GM12878 (cell line): Measurements from ENCODE around the gene SRRD. TPM values are rescaled to one million over a fixed set of nuclear protein-coding genes. Genes with fewer than 3 reads are reported as not detected.
A peak's percentile ranks its signal among the peaks of the same experiment; 100 is the strongest.

Source experiments
- ASH2L ChIP-seq: fragments of 300-600, 200-600 bp; sonication (generic); IDR thresholded peaks from 2 replicates; pipeline ENCODE4 v1.6.1; 2017; ENCODE audit warnings: low read depth, mild to moderate bottlenecking, borderline replicate concordance
- BACH1 ChIP-seq: fragments of 450-650 bp; IDR thresholded peaks from 2 replicates; pipeline ENCODE4 v1.6.1; 2017; ENCODE audit warnings: mild to moderate bottlenecking, borderline replicate concordance
- CBX5 ChIP-seq: sonication (generic); IDR thresholded peaks from 2 replicates; pipeline ENCODE4 v1.6.1; 2016; ENCODE audit warnings: low read depth, moderate library complexity, mild to moderate bottlenecking, inconsistent platforms
- FOXM1 ChIP-seq: IDR thresholded peaks from 2 replicates; pipeline ENCODE4 v1.6.1; 2012; ENCODE audit warnings: low read depth, mild to moderate bottlenecking, inconsistent platforms, low read length, moderate library complexity
- IKZF1 ChIP-seq: fragments of 450-650 bp; conservative IDR thresholded peaks from 2 replicates; pipeline ENCODE4 v1.6.1; 2017; ENCODE audit warnings: antibody characterized with exemption, mild to moderate bottlenecking
- JUND ChIP-seq: IDR thresholded peaks from 2 replicates; pipeline ENCODE4 v1.6.1; 2012; ENCODE audit warnings: low read depth, mild to moderate bottlenecking, low read length, improper control_type of control experiment, moderate library complexity
- MEF2A ChIP-seq: IDR thresholded peaks from 2 replicates; pipeline ENCODE4 v1.6.1; 2011; ENCODE audit warnings: low read depth, mild to moderate bottlenecking, low read length, moderate library complexity; ENCODE audit not compliant: insufficient read depth
- NFYA ChIP-seq: IDR thresholded peaks from 2 replicates; pipeline ENCODE4 v1.6.1; 2011; ENCODE audit warnings: low read depth, mild to moderate bottlenecking, low read length, improper control_type of control experiment, borderline replicate concordance
- RAD51 ChIP-seq: fragments of 450-650 bp; IDR thresholded peaks from 2 replicates; pipeline ENCODE4 v1.6.1; 2016; ENCODE audit warnings: moderate library complexity, mild to moderate bottlenecking, inconsistent platforms
- RFX5 ChIP-seq: IDR thresholded peaks from 2 replicates; pipeline ENCODE4 v1.6.1; 2011; ENCODE audit warnings: low read depth, low read length, improper control_type of control experiment
- RUNX3 ChIP-seq: IDR thresholded peaks from 2 replicates; pipeline ENCODE4 v1.6.1; 2012; ENCODE audit warnings: low read length, inconsistent platforms
- SMC3 ChIP-seq: IDR thresholded peaks from 2 replicates; pipeline ENCODE4 v1.6.1; 2011; ENCODE audit warnings: low read length, improper control_type of control experiment, borderline replicate concordance
- SREBF2 ChIP-seq: IDR thresholded peaks from 2 replicates; pipeline ENCODE4 v1.6.1; 2012; ENCODE audit warnings: mild to moderate bottlenecking, low read length
- TAF1 ChIP-seq: IDR thresholded peaks from 2 replicates; pipeline ENCODE4 v1.6.1; 2011; ENCODE audit warnings: mild to moderate bottlenecking, low read depth, low read length, borderline replicate concordance
- polyA plus RNA-seq, 11 experiments: library from polyadenylated mRNA; depleted of rRNA in 4 of 11; unstranded in 6 of 11; stranded (reverse) in 5 of 11; fragments of >200 nt; fragmentation: Nextera tagmentation in 4 of 11; fragmentation: Illumina TruSeq in 1 of 11; extraction: Ambion mirVana in 4 of 11; extraction: Trizol in 1 of 11; gene quantifications; 1 replicate in 1 of 11; 2 replicates in 10 of 11; pipeline versions ENCODE4 v1.2.1 to v1.2.3, GENCODE V29; 2011 to 2016; ENCODE audit warnings: inconsistent platforms in 2 of 11, missing spikeins in 2 of 11, low read depth in 1 of 11
- total RNA-seq, 4 experiments: library from RNA; depleted of rRNA in 3 of 4; stranded (reverse); fragments of >200 nt in 3 of 4; fragmentation: Illumina TruSeq in 1 of 4; extraction: Trizol in 1 of 4; gene quantifications; 2 replicates each; pipeline versions ENCODE4 v1.2.1 to v1.2.3, GENCODE V29; 2013 to 2021
- TF ChIP-seq, protein P1 (sequence below): IDR thresholded peaks from 2 replicates; pipeline ENCODE4 v1.6.1; 2012; ENCODE audit warnings: low read length, inconsistent platforms
- TF ChIP-seq, protein P2 (sequence below): fragments of 450-650 bp; formaldehyde crosslinking; IDR thresholded peaks from 2 replicates; pipeline ENCODE4 v1.4.0; 2022; ENCODE audit warnings: mild to moderate bottlenecking, moderate library complexity
- TF ChIP-seq, protein P3 (sequence below): fragments of 450-650 bp; IDR thresholded peaks from 2 replicates; pipeline ENCODE4 v1.6.1; 2016; ENCODE audit warnings: mild to moderate bottlenecking, moderate library complexity, borderline replicate concordance
- TF ChIP-seq, protein P4 (sequence below): IDR thresholded peaks from 2 replicates; pipeline ENCODE4 v1.6.1; 2011; ENCODE audit warnings: borderline replicate concordance, low read depth, mild to moderate bottlenecking, moderate library complexity, mixed read lengths, low read length; ENCODE audit not compliant: insufficient read depth; ENCODE audit errors: extremely low read length

Gene SRRD
- total and polyA plus RNA-seq, 10 of the 15 experiments (the other 5 are each of a cell fraction or from before 2014, with no cell fraction given), result 4.1 to 50.6 (median 27.5) TPM

DNA sequence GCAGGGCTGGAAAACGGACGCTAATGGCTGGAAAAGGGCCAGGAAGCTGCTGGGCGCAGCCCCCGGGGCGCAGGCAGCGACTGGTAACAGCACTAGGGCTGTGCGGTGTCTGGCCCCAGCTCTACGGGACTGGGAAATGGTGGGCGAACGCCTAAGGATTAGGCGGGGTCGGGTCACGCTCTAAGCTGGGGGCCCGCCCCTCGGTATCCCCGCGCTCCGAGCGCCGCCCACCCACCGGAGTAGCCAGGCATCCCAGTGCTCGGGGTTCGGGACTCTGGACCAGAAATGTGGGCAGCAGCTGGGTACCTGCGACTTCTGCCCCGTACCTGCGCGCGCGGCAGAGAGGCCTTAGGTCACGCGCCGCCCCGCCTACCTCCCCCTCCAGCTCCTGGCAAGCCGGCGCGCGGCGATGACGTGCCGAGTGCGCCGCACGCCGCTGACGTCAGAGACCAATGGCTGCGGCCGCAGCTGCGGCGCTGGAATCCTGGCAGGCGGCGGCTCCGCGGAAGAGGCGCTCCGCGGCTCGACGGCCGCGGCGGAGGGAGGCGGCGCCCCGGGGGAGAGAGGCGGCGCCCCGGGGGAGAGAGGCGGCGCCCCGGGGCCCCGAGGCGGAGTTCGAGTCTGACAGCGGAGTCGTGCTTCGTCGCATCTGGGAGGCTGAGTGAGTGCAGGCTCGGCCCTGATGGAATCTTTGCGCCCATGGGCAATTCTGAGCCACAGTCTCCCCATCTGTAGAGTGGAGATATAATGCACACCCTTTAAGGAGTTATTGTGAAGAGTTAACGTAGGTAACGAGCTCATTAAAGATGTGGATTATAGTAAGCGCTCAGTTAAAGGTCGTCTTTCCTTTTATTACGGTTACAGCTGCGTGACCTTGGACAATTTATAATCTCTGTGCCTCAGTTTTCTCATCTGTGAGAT, at the start of gene SRRD, which contains the start of gene HPS4 (continued):
- TF ChIP-seq, protein P1, sequence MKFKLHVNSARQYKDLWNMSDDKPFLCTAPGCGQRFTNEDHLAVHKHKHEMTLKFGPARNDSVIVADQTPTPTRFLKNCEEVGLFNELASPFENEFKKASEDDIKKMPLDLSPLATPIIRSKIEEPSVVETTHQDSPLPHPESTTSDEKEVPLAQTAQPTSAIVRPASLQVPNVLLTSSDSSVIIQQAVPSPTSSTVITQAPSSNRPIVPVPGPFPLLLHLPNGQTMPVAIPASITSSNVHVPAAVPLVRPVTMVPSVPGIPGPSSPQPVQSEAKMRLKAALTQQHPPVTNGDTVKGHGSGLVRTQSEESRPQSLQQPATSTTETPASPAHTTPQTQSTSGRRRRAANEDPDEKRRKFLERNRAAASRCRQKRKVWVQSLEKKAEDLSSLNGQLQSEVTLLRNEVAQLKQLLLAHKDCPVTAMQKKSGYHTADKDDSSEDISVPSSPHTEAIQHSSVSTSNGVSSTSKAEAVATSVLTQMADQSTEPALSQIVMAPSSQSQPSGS, result no peak
- TF ChIP-seq BACH1 (peak; percentile 60; the same call in 1 of the 2 replicates), RUNX3 (peak; percentile 83), IKZF1 (peak; percentile 93), RFX5 (no peak), SREBF2 (no peak), FOXM1 (no peak), ASH2L (peak; percentile 96; the same call in 1 of the 2 replicates), SMC3 (no peak), JUND (peak; percentile 50; the same call in 1 of the 2 replicates), TAF1 (peak; percentile 89; the same call in 1 of the 2 replicates), MEF2A (no peak), NFYA (no peak), CBX5 (no peak), RAD51 (peak; percentile 66)
- TF ChIP-seq, protein P2, sequence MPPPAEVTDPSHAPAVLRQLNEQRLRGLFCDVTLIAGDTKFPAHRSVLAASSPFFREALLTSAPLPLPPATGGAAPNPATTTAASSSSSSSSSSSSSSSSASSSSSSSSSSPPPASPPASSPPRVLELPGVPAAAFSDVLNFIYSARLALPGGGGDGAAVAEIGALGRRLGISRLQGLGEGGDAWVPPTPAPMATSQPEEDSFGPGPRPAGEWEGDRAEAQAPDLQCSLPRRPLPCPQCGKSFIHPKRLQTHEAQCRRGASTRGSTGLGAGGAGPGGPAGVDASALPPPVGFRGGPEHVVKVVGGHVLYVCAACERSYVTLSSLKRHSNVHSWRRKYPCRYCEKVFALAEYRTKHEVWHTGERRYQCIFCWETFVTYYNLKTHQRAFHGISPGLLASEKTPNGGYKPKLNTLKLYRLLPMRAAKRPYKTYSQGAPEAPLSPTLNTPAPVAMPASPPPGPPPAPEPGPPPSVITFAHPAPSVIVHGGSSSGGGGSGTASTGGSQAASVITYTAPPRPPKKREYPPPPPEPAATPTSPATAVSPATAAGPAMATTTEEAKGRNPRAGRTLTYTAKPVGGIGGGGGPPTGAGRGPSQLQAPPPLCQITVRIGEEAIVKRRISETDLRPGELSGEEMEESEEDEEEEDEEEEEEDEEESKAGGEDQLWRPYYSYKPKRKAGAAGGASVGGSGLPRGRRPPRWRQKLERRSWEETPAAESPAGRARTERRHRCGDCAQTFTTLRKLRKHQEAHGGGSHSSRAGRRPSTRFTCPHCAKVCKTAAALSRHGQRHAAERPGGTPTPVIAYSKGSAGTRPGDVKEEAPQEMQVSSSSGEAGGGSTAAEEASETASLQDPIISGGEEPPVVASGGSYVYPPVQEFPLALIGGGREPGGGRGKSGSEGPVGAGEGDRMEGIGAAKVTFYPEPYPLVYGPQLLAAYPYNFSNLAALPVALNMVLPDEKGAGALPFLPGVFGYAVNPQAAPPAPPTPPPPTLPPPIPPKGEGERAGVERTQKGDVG, result no peak
- TF ChIP-seq, protein P3, sequence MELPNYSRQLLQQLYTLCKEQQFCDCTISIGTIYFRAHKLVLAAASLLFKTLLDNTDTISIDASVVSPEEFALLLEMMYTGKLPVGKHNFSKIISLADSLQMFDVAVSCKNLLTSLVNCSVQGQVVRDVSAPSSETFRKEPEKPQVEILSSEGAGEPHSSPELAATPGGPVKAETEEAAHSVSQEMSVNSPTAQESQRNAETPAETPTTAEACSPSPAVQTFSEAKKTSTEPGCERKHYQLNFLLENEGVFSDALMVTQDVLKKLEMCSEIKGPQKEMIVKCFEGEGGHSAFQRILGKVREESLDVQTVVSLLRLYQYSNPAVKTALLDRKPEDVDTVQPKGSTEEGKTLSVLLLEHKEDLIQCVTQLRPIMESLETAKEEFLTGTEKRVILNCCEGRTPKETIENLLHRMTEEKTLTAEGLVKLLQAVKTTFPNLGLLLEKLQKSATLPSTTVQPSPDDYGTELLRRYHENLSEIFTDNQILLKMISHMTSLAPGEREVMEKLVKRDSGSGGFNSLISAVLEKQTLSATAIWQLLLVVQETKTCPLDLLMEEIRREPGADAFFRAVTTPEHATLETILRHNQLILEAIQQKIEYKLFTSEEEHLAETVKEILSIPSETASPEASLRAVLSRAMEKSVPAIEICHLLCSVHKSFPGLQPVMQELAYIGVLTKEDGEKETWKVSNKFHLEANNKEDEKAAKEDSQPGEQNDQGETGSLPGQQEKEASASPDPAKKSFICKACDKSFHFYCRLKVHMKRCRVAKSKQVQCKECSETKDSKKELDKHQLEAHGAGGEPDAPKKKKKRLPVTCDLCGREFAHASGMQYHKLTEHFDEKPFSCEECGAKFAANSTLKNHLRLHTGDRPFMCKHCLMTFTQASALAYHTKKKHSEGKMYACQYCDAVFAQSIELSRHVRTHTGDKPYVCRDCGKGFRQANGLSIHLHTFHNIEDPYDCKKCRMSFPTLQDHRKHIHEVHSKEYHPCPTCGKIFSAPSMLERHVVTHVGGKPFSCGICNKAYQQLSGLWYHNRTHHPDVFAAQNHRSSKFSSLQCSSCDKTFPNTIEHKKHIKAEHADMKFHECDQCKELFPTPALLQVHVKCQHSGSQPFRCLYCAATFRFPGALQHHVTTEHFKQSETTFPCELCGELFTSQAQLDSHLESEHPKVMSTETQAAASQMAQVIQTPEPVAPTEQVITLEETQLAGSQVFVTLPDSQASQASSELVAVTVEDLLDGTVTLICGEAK, result no peak
- TF ChIP-seq, protein P4, sequence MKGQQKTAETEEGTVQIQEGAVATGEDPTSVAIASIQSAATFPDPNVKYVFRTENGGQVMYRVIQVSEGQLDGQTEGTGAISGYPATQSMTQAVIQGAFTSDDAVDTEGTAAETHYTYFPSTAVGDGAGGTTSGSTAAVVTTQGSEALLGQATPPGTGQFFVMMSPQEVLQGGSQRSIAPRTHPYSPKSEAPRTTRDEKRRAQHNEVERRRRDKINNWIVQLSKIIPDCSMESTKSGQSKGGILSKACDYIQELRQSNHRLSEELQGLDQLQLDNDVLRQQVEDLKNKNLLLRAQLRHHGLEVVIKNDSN, result peak; percentile 86
